KMS-11 (cell line): ENCODE measurements around the gene CCDC88B.

Experiments used
- H2AFZ ChIP-seq: fragments of 200-600 bp; sonication (generic); 2 replicates; pipeline ENCODE4 v1.6.1; 2016; ENCODE audit warnings: antibody characterized with exemption, mixed run types, low read depth
- H3K27ac ChIP-seq: fragments of 200-600 bp; sonication (generic); 2 replicates; pipeline ENCODE4 v1.6.1; 2016; ENCODE audit warnings: mild to moderate bottlenecking, mixed run types
- H3K27me3 ChIP-seq: fragments of 200-600 bp; sonication (generic); 2 replicates; pipeline ENCODE4 v1.6.1; 2017; ENCODE audit warnings: mild to moderate bottlenecking, low read depth, mixed run types, moderate library complexity; ENCODE audit not compliant: insufficient read depth
- H3K36me3 ChIP-seq: fragments of 200-600 bp; sonication (generic); 2 replicates; pipeline ENCODE4 v1.6.1; 2017; ENCODE audit warnings: mild to moderate bottlenecking, mixed run types; ENCODE audit not compliant: insufficient read depth
- H3K4me1 ChIP-seq: fragments of 200-600 bp; sonication (generic); 2 replicates; pipeline ENCODE4 v1.6.1; 2016; ENCODE audit warnings: mild to moderate bottlenecking, low read depth, mixed run types; ENCODE audit not compliant: poor library complexity, severe bottlenecking
- H3K4me2 ChIP-seq: fragments of 200-600 bp; sonication (generic); 2 replicates; pipeline ENCODE4 v1.7.0; 2016; ENCODE audit warnings: mild to moderate bottlenecking, mixed run types
- H3K4me3 ChIP-seq: fragments of 200-600 bp; sonication (generic); IDR thresholded peaks from 2 replicates; pipeline ENCODE4 v1.6.1; 2017; ENCODE audit warnings: low read depth, low read length, mixed read lengths; ENCODE audit not compliant: insufficient read depth
- H3K79me2 ChIP-seq: fragments of 200-600 bp; sonication (generic); 2 replicates; pipeline ENCODE4 v1.6.1; 2016; ENCODE audit warnings: low read depth, mixed run types; ENCODE audit not compliant: insufficient read depth
- H3K9ac ChIP-seq: fragments of 200-600 bp; sonication (generic); 2 replicates; pipeline ENCODE4 v1.6.1; 2016; ENCODE audit warnings: mild to moderate bottlenecking, mixed run types
- H4K20me1 ChIP-seq: fragments of 200-600 bp; sonication (generic); 2 replicates; pipeline ENCODE4 v1.6.1; 2016; ENCODE audit warnings: mild to moderate bottlenecking, mixed run types; ENCODE audit not compliant: insufficient read depth
- TF ChIP-seq, protein P1 (sequence below): fragments of 200-600 bp; sonication (generic); conservative IDR thresholded peaks from 2 replicates; pipeline ENCODE4 v1.6.1; 2017; ENCODE audit warnings: low read depth, mild to moderate bottlenecking, antibody characterized with exemption, low read length, moderate library complexity, mixed read lengths

Gene CCDC88B

DNA sequence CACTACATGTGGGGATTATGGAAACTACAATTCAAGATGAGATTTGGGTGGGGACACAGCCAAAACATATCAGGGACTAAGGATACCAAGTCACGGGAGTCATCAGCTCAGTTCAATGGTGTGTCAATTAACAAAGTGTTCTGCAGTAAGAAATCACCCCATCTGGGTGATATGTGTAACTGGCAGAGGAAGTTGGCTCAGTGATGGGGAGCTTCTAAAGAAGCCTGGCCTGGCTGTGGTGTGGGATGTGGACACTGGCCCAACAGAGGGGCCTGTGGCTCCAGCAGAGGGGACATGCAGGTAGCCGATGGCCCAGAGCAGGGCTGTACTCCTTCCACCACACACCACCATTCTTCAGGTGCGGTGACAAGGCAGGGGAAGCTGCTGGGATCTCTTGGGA is 50.6 kb downstream of the CCDC88B start:
- Histone ChIP-seq H2AFZ (no peak overlapping the region), H3K4me3 (no peak overlapping the region), H3K27ac (no peak overlapping the region), H3K79me2 (no peaks in the 10 kb centered on the region), H3K4me2 (no peak overlapping the region), H3K9ac (no peak overlapping the region), H3K36me3 (no peaks in the 10 kb centered on the region), H4K20me1 (no peaks in the 10 kb centered on the region), H3K27me3 (peaks cover 78% of the 10 kb centered on the region), H3K4me1 (no peaks in the 10 kb centered on the region)
- TF ChIP-seq, protein P1, sequence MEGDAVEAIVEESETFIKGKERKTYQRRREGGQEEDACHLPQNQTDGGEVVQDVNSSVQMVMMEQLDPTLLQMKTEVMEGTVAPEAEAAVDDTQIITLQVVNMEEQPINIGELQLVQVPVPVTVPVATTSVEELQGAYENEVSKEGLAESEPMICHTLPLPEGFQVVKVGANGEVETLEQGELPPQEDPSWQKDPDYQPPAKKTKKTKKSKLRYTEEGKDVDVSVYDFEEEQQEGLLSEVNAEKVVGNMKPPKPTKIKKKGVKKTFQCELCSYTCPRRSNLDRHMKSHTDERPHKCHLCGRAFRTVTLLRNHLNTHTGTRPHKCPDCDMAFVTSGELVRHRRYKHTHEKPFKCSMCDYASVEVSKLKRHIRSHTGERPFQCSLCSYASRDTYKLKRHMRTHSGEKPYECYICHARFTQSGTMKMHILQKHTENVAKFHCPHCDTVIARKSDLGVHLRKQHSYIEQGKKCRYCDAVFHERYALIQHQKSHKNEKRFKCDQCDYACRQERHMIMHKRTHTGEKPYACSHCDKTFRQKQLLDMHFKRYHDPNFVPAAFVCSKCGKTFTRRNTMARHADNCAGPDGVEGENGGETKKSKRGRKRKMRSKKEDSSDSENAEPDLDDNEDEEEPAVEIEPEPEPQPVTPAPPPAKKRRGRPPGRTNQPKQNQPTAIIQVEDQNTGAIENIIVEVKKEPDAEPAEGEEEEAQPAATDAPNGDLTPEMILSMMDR, result no peak

DNA sequence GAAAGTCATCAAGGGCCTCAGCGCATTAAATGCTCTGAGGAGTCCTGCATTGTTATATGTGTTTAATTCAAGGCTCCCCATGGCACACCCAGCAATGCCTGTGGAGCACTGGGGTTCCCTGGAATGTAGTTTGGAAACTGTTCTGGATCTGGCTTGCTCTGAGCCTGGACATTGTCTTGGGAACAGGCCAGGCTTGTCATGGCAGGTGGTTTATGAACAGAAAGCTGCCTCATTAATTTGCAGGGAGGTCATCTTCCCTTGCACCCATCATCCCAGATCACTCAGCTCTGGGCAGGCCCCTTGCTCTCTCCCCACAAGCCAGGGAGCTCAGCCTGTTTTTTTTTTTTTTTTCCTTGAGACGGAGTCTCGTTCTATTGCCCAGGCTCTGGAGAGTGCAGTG is 51.8 kb downstream of the CCDC88B start:
- Histone ChIP-seq H3K4me2 (no peak overlapping the region), H3K36me3 (no peaks in the 10 kb centered on the region), H2AFZ (no peak overlapping the region), H3K27me3 (peaks cover 80% of the 10 kb centered on the region), H3K27ac (no peak overlapping the region), H3K79me2 (no peaks in the 10 kb centered on the region), H3K4me1 (no peaks in the 10 kb centered on the region), H3K9ac (no peak overlapping the region), H3K4me3 (no peak overlapping the region), H4K20me1 (no peaks in the 10 kb centered on the region)
- TF ChIP-seq, protein P1, result no peak

DNA sequence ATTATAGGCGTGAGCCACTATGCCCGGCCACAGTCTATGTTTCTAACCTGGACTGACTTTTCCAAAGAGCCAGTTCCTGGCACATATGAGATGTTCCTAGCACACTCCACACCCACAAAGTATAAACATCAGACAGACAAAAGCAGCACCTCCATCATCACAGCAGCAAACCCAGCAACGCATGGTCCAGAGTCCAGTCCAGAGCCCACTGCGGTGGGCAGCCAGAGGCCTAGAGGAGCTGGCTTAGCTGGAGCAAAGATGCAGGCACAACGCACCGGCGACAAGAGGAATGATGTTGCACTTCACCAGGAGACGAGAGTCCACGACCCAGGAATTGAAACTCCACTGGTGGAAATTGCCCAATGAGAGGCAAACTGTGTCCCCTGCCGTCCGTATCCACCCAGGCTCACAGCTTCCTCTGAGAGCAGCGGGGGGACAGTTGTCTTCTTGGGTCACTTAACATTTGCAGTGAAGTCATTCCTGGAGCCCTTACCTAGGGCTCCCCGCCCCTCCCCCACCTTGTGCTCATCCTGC is 55.6 kb downstream of the CCDC88B start:
- H2AFZ ChIP-seq, result no peak overlapping the region
- H3K4me3 ChIP-seq, result no peak overlapping the region
- no peak overlapping the region for H3K4me2 ChIP-seq
- no peaks in the 10 kb centered on the region for H4K20me1 ChIP-seq
- no peak overlapping the region for H3K27ac ChIP-seq
- H3K79me2 ChIP-seq, result no peaks in the 10 kb centered on the region
- no peaks in the 10 kb centered on the region for H3K36me3 ChIP-seq
- H3K9ac ChIP-seq, result no peak overlapping the region
- TF ChIP-seq, protein P1, result no peak
- no peaks in the 10 kb centered on the region for H3K4me1 ChIP-seq
- peaks cover 59% of the 10 kb centered on the region for H3K27me3 ChIP-seq

DNA sequence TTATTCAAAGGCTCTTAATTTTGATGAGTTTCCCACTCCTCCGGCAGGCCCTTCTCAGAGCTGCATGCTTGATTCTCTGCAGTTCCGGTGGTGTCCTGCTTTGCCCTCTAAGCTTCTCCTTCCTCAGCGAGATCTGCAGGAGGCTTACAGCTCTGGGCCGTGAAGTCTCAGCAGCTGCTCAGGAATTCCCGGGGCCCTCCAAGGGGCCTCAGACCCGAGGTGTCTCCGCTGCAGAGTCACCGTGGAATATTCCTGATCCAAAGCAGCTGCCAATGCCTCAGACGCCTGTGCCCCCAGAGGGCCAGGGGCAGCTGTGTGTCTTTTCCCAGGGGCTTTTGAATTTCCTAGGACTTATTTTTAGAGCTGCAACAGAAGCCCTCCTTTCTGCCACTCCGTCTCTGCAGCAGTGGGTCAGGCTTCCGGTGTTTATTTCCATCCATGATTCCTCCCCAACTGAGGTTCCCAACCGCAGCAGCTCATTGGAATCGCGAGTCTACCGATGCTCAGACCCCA is 56.1 kb downstream of the CCDC88B start:
- Histone ChIP-seq H3K9ac (no peak overlapping the region), H3K79me2 (no peaks in the 10 kb centered on the region), H3K27me3 (peaks cover 62% of the 10 kb centered on the region; the same call in 1 of the 2 replicates), H3K27ac (no peak overlapping the region), H3K36me3 (no peaks in the 10 kb centered on the region), H3K4me1 (no peaks in the 10 kb centered on the region), H2AFZ (no peak overlapping the region), H4K20me1 (no peaks in the 10 kb centered on the region), H3K4me2 (no peak overlapping the region), H3K4me3 (no peak overlapping the region)
- TF ChIP-seq, protein P1, result no peak
